Measurements from ENCODE around the gene SERPINI1. TPM values are rescaled to one million over a fixed set of nuclear protein-coding genes. Genes with fewer than 3 reads are reported as not detected.

Gene SERPINI1
- total RNA-seq, 1 experiment from 2014 or later: 6.0 TPM

GRCh38 chr3:167870759-167871158 is 135.2 kb downstream of the SERPINI1 start:
- Histone ChIP-seq H4K5ac (ENCODE audit: insufficient read length, low read depth, low read length) (no peak overlapping the region), H3T11ph (ENCODE audit: low read length) (no peak overlapping the region), H3K23ac (ENCODE audit: insufficient read length, low read depth, low read length) (no peak overlapping the region), H3K4me1 (ENCODE audit: insufficient read depth, low read length) (no peaks in the 10 kb centered on the region), H2BK120ac (ENCODE audit: low read depth, low read length, poor library complexity, severe bottlenecking) (no peak overlapping the region), H2AK5ac (ENCODE audit: insufficient read length, low read length) (no peak overlapping the region), H2BK12ac (ENCODE audit: insufficient read length, low read depth, low read length) (no peak overlapping the region), H3K27me3 (ENCODE audit: insufficient read depth, low read length) (no peaks in the 10 kb centered on the region), H3K9me3 (ENCODE audit: control insufficient read depth, low read depth, low read length) (no peaks in the 10 kb centered on the region), H3K27ac (ENCODE audit: insufficient read length, low read depth, low read length) (no peak overlapping the region), H3K23me2 (ENCODE audit: insufficient read length, low read depth, low read length, poor library complexity, severe bottlenecking) (no peaks in the 10 kb centered on the region), H3K18ac (ENCODE audit: insufficient read length, low read depth, low read length) (no peak overlapping the region), H3K14ac (ENCODE audit: insufficient read depth, low read length) (no peak overlapping the region), H3K79me2 (ENCODE audit: insufficient read depth, low read length) (no peaks in the 10 kb centered on the region), H3K4me2 (ENCODE audit: insufficient read depth, insufficient read length, low read length) (no peak overlapping the region), H3K79me1 (ENCODE audit: insufficient read depth, low read depth, low read length, poor library complexity, severe bottlenecking) (no peaks in the 10 kb centered on the region), H3K56ac (ENCODE audit: insufficient read length, low read depth, low read length) (no peak overlapping the region), H3K4ac (ENCODE audit: low read depth, low read length) (no peak overlapping the region), H4K91ac (ENCODE audit: insufficient read length, low read depth, low read length) (no peak overlapping the region), H4K20me1 (ENCODE audit: control insufficient read depth, insufficient read depth, insufficient read length) (no peaks in the 10 kb centered on the region), H4K8ac (replicated peaks; ENCODE audit: insufficient read length, low read depth, low read length) (no peak overlapping the region), H2BK20ac (ENCODE audit: low read depth, low read length, poor library complexity, severe bottlenecking) (no peak overlapping the region), H2BK5ac (ENCODE audit: insufficient read length, low read length) (no peak overlapping the region), H2BK15ac (ENCODE audit: low read depth, low read length) (no peak overlapping the region), H3K9ac (ENCODE audit: extremely low read depth, insufficient read length, low read length) (no peak overlapping the region), H2AFZ (ENCODE audit: low read length) (no peak overlapping the region)
- H3K27ac Mint-ChIP-seq: no peak overlapping the region
- peaks cover 16 to 23% of the 10 kb centered on the region in 2 experiments for H3K4me1 Mint-ChIP-seq
- DNase-seq: no peak
- peaks cover 0 to 6% (median 0%) of the 10 kb centered on the region in 3 experiments; a peak in 1 of 7 replicates for H3K36me3 Mint-ChIP-seq (ENCODE audit: insufficient read depth in 1 of 3, low read depth in 3 of 3)
- no peaks in the 10 kb centered on the region for H3K27me3 Mint-ChIP-seq (ENCODE audit: low read depth)
- no peak overlapping the region for H3K4me3 Mint-ChIP-seq
- no CpG with 5 or more reads among the region's 4 CpGs for WGBS (ENCODE audit: extremely low coverage, insufficient read length, low lambda C conversion rate)
- TF ChIP-seq, protein P1, sequence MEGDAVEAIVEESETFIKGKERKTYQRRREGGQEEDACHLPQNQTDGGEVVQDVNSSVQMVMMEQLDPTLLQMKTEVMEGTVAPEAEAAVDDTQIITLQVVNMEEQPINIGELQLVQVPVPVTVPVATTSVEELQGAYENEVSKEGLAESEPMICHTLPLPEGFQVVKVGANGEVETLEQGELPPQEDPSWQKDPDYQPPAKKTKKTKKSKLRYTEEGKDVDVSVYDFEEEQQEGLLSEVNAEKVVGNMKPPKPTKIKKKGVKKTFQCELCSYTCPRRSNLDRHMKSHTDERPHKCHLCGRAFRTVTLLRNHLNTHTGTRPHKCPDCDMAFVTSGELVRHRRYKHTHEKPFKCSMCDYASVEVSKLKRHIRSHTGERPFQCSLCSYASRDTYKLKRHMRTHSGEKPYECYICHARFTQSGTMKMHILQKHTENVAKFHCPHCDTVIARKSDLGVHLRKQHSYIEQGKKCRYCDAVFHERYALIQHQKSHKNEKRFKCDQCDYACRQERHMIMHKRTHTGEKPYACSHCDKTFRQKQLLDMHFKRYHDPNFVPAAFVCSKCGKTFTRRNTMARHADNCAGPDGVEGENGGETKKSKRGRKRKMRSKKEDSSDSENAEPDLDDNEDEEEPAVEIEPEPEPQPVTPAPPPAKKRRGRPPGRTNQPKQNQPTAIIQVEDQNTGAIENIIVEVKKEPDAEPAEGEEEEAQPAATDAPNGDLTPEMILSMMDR (conservative IDR thresholded peaks at IDR 0.05): no peak
- H3K9me3 Mint-ChIP-seq: peaks cover 0 to 3% of the 10 kb centered on the region in 2 experiments; a peak in 1 of 5 replicates

All from H9 (cell line).